Sigmoid colon (tissue), 7 donors: ENCODE measurements around the gene ARRB2. TPM values are rescaled to one million over a fixed set of nuclear protein-coding genes. Genes with fewer than 3 reads are reported as not detected.

Experiments
- DNase-seq: peaks from one replicate; pipeline ENCODE4 v3.0.0-alpha.2; 2019
- H3K27ac ChIP-seq, 4 donors: fragments of 200-600 bp; sonication (generic); one replicate each; pipeline ENCODE4 v1.5.1; 2016 to 2019; ENCODE audit warnings: mild to moderate bottlenecking in 1 of 4
- H3K27me3 ChIP-seq, 3 donors: fragments of 200-600 bp; sonication (generic); one replicate each; pipeline ENCODE4 v1.5.1; 2019; ENCODE audit warnings: mild to moderate bottlenecking in 1 of 3
- H3K36me3 ChIP-seq, 4 donors: fragments of 200-600 bp; sonication (generic); one replicate each; pipeline ENCODE4 v1.5.1; 2016 to 2019
- H3K4me1 ChIP-seq, 4 donors: fragments of 200-600 bp; sonication (generic); one replicate each; pipeline ENCODE4 v1.5.1; 2017 to 2019
- H3K4me3 ChIP-seq, 4 donors: fragments of 200-600 bp; sonication (generic); one replicate each; pipeline ENCODE4 v1.5.1; 2017 to 2019; ENCODE audit warnings: mild to moderate bottlenecking in 2 of 4, moderate library complexity in 1 of 4
- H3K9me3 ChIP-seq, 4 donors: fragments of 200-600 bp in 3 of 4; sonication (generic) in 3 of 4; one replicate each; pipeline versions ENCODE4 v1.5.1 to v1.6.1; 2013 to 2019
- EP300 ChIP-seq, 4 donors: sonication (generic); formaldehyde crosslinking; IDR thresholded peaks; one replicate each; pipeline ENCODE4 v1.6.1; 2017; ENCODE audit warnings: antibody characterized with exemption in 4 of 4
- POLR2A ChIP-seq, 2 donors: fragments of 450-650 bp; IDR thresholded peaks; one replicate each; pipeline ENCODE4 v1.6.1; 2016; ENCODE audit warnings: antibody characterized with exemption in 2 of 2, mild to moderate bottlenecking in 2 of 2, moderate library complexity in 2 of 2
- POLR2AphosphoS5 ChIP-seq, 4 donors: sonication (generic); formaldehyde crosslinking; IDR thresholded peaks; one replicate each; pipeline ENCODE4 v1.6.1; 2017; ENCODE audit warnings: antibody characterized with exemption in 4 of 4
- WGBS, 2 donors: extraction: QIAGEN DNeasy Blood & Tissue Kit; methylation state at CpG; one replicate each; pipeline ENCODE4 v1.1.7; 2013; 5-methylcytosine and 5-hydroxymethylcytosine counted together
- intact Hi-C: fragments of 100-400 bp; cut with DNase I; formaldehyde crosslinking; loops from one replicate; pipeline ENCODE4 v1.15.1; 2023
- polyA plus RNA-seq, 3 donors: library from polyadenylated mRNA; stranded (reverse); fragments of 200-250 nt; gene quantifications; one replicate each; pipeline ENCODE4 v1.2.3, GENCODE V29; 2013
- total RNA-seq, 4 donors: library from RNA; depleted of rRNA; stranded (reverse); fragments of >200 nt; gene quantifications; one replicate each; pipeline ENCODE4 v1.1.0, GENCODE V29; 2016
- TF ChIP-seq, protein P1 (sequence below), 4 experiments: fragments of 450-650 bp in 3 of 4; fragments of 200-600 bp in 1 of 4; IDR thresholded peaks; one replicate each; pipeline ENCODE4 v1.5.1; 2016 to 2019; ENCODE audit warnings: antibody characterized with exemption in 4 of 4, mild to moderate bottlenecking in 3 of 4, moderate library complexity in 2 of 4
- donor health status: healthy with polysubstance abuse.
- donor health status: Bipolar disorder and iron deficiency.
- donor health status: healthy.

Gene ARRB2
- total and polyA plus RNA-seq, 7 donors: 22.1 to 51.7 (median 35.7) TPM

GRCh38 chr17:4738136-4739121 lies 28.0 kb downstream of the ARRB2 start:
- H3K4me1 ChIP-seq: peaks cover 0 to 17% (median 11%) of the 10 kb centered on the region in 4 donors
- H3K9me3 ChIP-seq: no peaks in the 10 kb centered on the region
- H3K4me3 ChIP-seq: peak overlapping the region; percentile 63 to 70 (median 67)
- WGBS, 2 donors: 7 to 13% methylated on average over 41 of the region's 41 CpGs
- H3K27ac ChIP-seq: peak overlapping the region in 3 of 4 donors; percentile 60 to 71 (median 68)
- H3K36me3 ChIP-seq: peaks cover 0 to 2% (median 0%) of the 10 kb centered on the region in 4 donors
- intact Hi-C loops: loop anchor here (2.0 kb wide), 2 partner anchors 48 to 150 kb away; partner anchors contain the start of gene VMO1
- TF ChIP-seq POLR2AphosphoS5 (IDR thresholded peaks at IDR 0.05): no peak
- no peak for TF ChIP-seq POLR2A (IDR thresholded peaks at IDR 0.05)
- TF ChIP-seq, protein P1, sequence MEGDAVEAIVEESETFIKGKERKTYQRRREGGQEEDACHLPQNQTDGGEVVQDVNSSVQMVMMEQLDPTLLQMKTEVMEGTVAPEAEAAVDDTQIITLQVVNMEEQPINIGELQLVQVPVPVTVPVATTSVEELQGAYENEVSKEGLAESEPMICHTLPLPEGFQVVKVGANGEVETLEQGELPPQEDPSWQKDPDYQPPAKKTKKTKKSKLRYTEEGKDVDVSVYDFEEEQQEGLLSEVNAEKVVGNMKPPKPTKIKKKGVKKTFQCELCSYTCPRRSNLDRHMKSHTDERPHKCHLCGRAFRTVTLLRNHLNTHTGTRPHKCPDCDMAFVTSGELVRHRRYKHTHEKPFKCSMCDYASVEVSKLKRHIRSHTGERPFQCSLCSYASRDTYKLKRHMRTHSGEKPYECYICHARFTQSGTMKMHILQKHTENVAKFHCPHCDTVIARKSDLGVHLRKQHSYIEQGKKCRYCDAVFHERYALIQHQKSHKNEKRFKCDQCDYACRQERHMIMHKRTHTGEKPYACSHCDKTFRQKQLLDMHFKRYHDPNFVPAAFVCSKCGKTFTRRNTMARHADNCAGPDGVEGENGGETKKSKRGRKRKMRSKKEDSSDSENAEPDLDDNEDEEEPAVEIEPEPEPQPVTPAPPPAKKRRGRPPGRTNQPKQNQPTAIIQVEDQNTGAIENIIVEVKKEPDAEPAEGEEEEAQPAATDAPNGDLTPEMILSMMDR (IDR thresholded peaks at IDR 0.05): no peak
- TF ChIP-seq EP300 (IDR thresholded peaks at IDR 0.05): no peak
- DNase-seq: no peak
- H3K27me3 ChIP-seq: peaks cover 0 to 3% (median 0%) of the 10 kb centered on the region in 3 donors

DNA sequence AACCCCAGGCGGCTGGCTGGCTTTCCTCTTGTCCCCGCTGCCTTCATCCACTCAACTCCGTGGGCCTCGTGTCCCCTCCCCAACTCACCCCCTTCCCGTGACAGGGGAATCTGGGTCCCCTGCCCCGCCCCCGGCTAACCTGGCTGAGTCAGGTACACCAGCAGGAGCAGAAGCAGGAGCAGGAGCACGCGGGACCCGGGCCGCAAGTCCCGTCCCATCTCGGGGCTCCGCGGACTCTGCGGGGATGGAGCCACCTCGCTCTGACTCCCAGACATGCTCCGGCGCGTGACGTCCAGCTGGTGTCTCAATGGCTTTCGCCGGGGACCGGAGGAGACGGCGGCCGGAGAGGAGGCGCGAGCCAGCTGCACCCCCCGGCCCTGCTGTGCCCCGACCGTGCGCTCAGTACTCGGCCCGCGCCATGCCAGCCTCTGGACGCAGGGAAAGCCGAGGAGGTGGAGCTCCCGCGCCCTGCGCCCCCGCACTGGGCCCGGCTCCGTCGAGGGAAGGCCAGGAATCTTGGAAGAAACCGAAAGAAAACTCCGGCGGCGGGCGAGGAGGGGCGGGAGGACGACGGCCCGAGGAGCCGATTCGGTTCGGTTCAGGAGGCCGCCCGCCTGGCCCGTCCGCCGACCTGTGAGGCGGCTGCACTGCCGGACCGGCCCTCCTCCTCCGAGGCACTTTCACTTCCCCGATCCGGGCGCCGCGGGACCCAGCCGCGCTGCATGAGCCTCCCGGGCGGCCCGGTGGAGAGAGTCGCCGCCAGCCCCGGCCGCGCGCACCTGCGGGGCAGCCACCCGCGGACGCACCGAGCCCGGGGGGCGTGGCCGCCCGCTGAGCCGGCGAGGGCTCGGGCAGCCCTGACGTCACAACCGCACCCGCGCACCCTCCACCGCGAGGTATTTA lies 28.9 kb downstream of the ARRB2 start, which contains the start of the genes CXCL16 and ZMYND15:
TSS of gene CXCL16 (minus strand) at position 807 of the 903 bp plus-strand sequence. CDS start at position 218, 589 bp downstream.
TSS of gene ZMYND15 (plus strand) at position 712 of the 903 bp plus-strand sequence. CDS start 716 bp downstream, outside the sequence.
- intact Hi-C loops: loop anchor here (2.0 kb wide), 2 partner anchors 47 to 149 kb away; partner anchors contain the start of gene VMO1
- Histone ChIP-seq H3K4me3 (peak within 1 kb of the TSS; percentile 63 to 70 (median 67)), H3K4me1 (peaks cover 0 to 17% (median 11%) of the 10 kb centered on the region in 4 donors), H3K27me3 (peaks cover 0 to 12% (median 4%) of the 10 kb centered on the region in 3 donors), H3K27ac (peak within 1 kb of the TSS; percentile 60 to 71 (median 64)), H3K36me3 (no peaks in the 10 kb centered on the region), H3K9me3 (no peaks in the 10 kb centered on the region)
- WGBS, 2 donors: 1% methylated on average over 100 of the region's 100 CpGs
- peak; percentile 77 for DNase-seq
- TF ChIP-seq POLR2A (IDR thresholded peaks at IDR 0.05): peak in 1 of 2 donors; percentile 11
- TF ChIP-seq, protein P1 (IDR thresholded peaks at IDR 0.05): no peak

GRCh38 chr17:4740025-4740351 lies 29.6 kb downstream of the ARRB2 start:
- intact Hi-C loops: no loop called here
- TF ChIP-seq, protein P1 (IDR thresholded peaks at IDR 0.05): no peak
- TF ChIP-seq EP300 (IDR thresholded peaks at IDR 0.05) (no peak), POLR2A (IDR thresholded peaks at IDR 0.05) (no peak), POLR2AphosphoS5 (IDR thresholded peaks at IDR 0.05) (no peak)
- WGBS, 2 donors: 3 to 15% methylated on average over 13 of the region's 13 CpGs
- Histone ChIP-seq H3K4me3 (peak overlapping the region; percentile 63 to 70 (median 67)), H3K9me3 (no peaks in the 10 kb centered on the region), H3K4me1 (peaks cover 0 to 17% (median 11%) of the 10 kb centered on the region in 4 donors), H3K27ac (peak overlapping the region in 3 of 4 donors; percentile 60 to 68 (median 60)), H3K27me3 (peaks cover 0 to 18% (median 10%) of the 10 kb centered on the region in 3 donors), H3K36me3 (no peaks in the 10 kb centered on the region)
- DNase-seq: no peak

- DNase-seq: no peak
- Histone ChIP-seq H3K4me3 (no peak overlapping the region), H3K4me1 (peaks cover 0 to 19% (median 14%) of the 10 kb centered on the region in 4 donors), H3K9me3 (no peaks in the 10 kb centered on the region), H3K36me3 (no peaks in the 10 kb centered on the region), H3K27me3 (peaks cover 5 to 24% (median 16%) of the 10 kb centered on the region in 3 donors), H3K27ac (no peak overlapping the region)
- TF ChIP-seq POLR2A (IDR thresholded peaks at IDR 0.05) (no peak), EP300 (IDR thresholded peaks at IDR 0.05) (no peak), POLR2AphosphoS5 (IDR thresholded peaks at IDR 0.05) (no peak)
- TF ChIP-seq, protein P1 (IDR thresholded peaks at IDR 0.05): no peak
- 94 to 97% methylated on average over 8 of the region's 8 CpGs for WGBS, 2 donors
- intact Hi-C loops: no loop called here
Measured at GRCh38 chr17:4740584-4740983, 30.2 kb downstream of the ARRB2 start.
